Stomach (tissue), 4 donors: Measurements from ENCODE around the gene HTT.

Experiments used
- EP300 ChIP-seq: sonication (generic); formaldehyde crosslinking; IDR thresholded peaks from one replicate; pipeline ENCODE4 v1.6.1; 2017; ENCODE audit warnings: antibody characterized with exemption
- POLR2A ChIP-seq, 4 donors: fragments of 450-650 bp; IDR thresholded peaks; one replicate each; pipeline ENCODE4 v1.6.1; 2016; ENCODE audit warnings: antibody characterized with exemption in 4 of 4, control low read depth in 2 of 4, mild to moderate bottlenecking in 1 of 4, moderate library complexity in 1 of 4
- TF ChIP-seq, protein P1 (sequence below), 7 experiments: fragments of 450-650 bp in 4 of 7; fragments of 200-600 bp in 3 of 7; sonication (generic) in 3 of 7; IDR thresholded peaks; one replicate each; pipeline ENCODE4 v1.5.1; 2016 to 2019; ENCODE audit warnings: antibody characterized with exemption in 7 of 7, control low read depth in 2 of 7, mild to moderate bottlenecking in 1 of 7

DNA sequence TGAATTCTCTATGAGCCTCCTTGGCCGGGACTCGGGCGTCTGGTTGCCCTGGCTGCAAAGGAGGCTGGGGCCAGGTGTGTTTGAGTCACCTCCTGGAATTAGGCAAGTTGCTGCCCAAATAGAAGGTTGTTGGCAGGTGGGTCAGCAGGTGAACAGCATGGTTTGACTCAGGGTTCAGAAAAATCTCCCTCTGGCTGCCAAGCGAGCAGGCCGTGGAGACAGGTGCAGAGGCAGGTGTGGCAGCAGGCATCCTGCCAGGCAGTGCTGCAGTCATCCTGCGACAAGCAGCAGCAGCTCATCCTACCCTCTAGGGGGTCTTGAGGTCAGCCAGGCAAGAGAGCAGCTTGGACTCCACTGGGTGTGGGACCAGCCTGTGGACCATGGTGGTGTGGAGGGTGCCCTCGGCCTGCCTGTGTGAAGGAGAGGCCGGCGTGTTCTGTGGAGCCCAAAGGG, 182.6 kb downstream of the HTT start:
- TF ChIP-seq, protein P1, sequence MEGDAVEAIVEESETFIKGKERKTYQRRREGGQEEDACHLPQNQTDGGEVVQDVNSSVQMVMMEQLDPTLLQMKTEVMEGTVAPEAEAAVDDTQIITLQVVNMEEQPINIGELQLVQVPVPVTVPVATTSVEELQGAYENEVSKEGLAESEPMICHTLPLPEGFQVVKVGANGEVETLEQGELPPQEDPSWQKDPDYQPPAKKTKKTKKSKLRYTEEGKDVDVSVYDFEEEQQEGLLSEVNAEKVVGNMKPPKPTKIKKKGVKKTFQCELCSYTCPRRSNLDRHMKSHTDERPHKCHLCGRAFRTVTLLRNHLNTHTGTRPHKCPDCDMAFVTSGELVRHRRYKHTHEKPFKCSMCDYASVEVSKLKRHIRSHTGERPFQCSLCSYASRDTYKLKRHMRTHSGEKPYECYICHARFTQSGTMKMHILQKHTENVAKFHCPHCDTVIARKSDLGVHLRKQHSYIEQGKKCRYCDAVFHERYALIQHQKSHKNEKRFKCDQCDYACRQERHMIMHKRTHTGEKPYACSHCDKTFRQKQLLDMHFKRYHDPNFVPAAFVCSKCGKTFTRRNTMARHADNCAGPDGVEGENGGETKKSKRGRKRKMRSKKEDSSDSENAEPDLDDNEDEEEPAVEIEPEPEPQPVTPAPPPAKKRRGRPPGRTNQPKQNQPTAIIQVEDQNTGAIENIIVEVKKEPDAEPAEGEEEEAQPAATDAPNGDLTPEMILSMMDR (IDR thresholded peaks at IDR 0.05): no peak
- TF ChIP-seq POLR2A (IDR thresholded peaks at IDR 0.05): no peak
- TF ChIP-seq EP300: no peak
